GM21423 (cell line): Measurements from ENCODE around the gene TRIM68.

Experiments
- ATAC-seq: cut with Tn5 transposase; IDR thresholded peaks from one replicate; pipeline ENCODE4 v1.9.1; 2021; ENCODE audit warnings: mild to moderate bottlenecking, moderate library complexity; ENCODE audit not compliant: unreplicated experiment

TRIM68 gene

GRCh38 chr11:4607096-4607495, 935 bp downstream of the TRIM68 start:
- no peak for ATAC-seq

- ATAC-seq = no peak
These were observed 1.6 kb downstream of the TRIM68 start for GRCh38 chr11:4606231-4607015.

- no peak for ATAC-seq
These were observed 3.0 kb downstream of the TRIM68 start for GRCh38 chr11:4605057-4605456.

GRCh38 chr11:4593739-4594138, 14.3 kb downstream of the TRIM68 start, which contains the start of gene OR52I1:
OR52I1 (plus strand) TSS chr11:4594039; CDS start chr11:4594039, 0 bp downstream.
- no peak for ATAC-seq

- ATAC-seq = no peak
These were observed 19.0 kb downstream of the TRIM68 start for GRCh38 chr11:4589017-4589416.

GRCh38 chr11:4581443-4581842, 26.6 kb downstream of the TRIM68 start, which contains the start of gene OR52I2:
OR52I2 (plus strand) TSS chr11:4581743.
- no peak for ATAC-seq

GRCh38 chr11:4580124-4580523, 27.9 kb downstream of the TRIM68 start:
- ATAC-seq = no peak

GRCh38 chr11:4578624-4579023, 29.4 kb downstream of the TRIM68 start:
- no peak for ATAC-seq

GRCh38 chr11:4577761-4578160, 30.3 kb downstream of the TRIM68 start:
- ATAC-seq = no peak

- ATAC-seq = no peak
These were observed 31.2 kb downstream of the TRIM68 start for GRCh38 chr11:4576880-4577279.

- no peak for ATAC-seq
These were observed 39.0 kb downstream of the TRIM68 start for GRCh38 chr11:4569075-4569474.

- ATAC-seq = no peak
These were observed 42.7 kb downstream of the TRIM68 start for GRCh38 chr11:4565371-4565770.

- ATAC-seq = no peak
These were observed 47.6 kb downstream of the TRIM68 start for GRCh38 chr11:4560467-4560866.

- no peak for ATAC-seq
These were observed 48.2 kb downstream of the TRIM68 start for GRCh38 chr11:4559527-4560440.

- ATAC-seq = no peak
These were observed 56.6 kb downstream of the TRIM68 start for GRCh38 chr11:4551346-4551979.
